ENCODE data around the gene RUFY3.

RUFY3 gene

DNA sequence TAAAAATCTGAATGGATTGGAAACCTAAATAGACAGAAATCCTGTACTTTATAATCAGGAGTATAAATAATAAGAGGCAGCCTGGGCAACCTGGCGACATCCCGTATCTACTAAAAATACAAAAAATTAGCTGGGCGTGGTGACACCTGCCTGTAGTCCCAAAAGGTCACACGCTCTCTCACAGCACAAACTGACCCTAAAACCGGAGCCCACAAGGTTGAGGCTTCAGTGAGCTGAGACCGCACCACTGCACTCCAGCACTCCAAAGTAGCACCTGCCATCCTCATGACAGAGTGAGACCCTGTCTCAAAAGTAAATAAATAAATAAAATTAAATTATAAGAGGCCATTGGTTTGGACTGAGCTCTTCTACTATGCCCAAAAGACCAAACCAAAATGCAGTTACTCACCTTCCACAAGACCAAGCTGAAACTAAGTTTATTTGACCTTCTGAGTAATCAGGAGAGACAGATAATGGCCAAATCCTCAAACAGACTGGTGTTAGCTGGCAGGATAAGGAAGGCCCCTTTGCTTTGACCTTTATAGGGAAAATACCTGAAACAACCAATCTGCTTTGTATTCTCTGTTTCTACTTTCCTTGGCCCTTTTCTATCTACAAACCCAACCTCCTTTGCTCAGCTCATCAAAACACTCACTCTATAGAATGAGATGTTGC is 121.1 kb downstream of the RUFY3 start:
- DNase-seq = no peak

DNA sequence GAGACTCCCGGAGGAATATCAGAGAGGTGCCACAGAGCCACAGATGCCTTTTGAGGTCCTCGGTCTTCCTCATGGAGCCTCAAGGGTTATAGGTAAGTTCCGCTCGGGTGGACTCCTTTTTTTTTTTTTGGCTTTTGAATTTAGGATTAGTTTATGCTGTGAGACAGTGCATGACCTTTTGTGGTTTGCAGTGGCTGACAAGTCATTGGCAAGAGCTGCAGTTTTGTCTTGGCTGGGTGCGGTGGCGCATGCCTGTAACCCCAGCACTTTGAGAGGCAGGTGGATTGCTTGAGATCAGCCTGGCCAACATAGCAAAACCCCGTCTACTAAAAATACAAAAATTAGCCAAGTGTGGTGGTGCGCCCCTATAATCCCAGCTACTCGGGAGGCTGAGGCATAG is 122.4 kb downstream of the RUFY3 start:
- DNase-seq = no peak

DNA sequence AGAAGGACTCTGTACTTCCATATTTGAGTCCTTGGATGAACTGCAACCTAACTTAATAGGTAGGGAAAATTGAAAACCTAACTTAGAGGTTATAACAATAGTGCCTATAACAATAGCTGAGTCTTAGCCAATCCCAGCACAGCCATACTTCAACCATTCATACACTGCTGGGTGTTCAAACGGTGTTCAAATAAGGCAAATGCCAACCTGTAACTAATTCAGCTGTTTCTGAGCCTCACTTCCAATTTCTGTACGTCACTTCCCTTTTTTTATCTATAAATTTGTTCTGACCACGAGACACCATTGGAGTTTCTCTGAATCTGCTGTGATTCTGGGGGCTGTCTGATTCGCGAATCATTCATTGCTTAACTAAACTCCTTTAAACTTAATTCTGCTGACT is 127.5 kb downstream of the RUFY3 start:
- DNase-seq = no peak

DNA sequence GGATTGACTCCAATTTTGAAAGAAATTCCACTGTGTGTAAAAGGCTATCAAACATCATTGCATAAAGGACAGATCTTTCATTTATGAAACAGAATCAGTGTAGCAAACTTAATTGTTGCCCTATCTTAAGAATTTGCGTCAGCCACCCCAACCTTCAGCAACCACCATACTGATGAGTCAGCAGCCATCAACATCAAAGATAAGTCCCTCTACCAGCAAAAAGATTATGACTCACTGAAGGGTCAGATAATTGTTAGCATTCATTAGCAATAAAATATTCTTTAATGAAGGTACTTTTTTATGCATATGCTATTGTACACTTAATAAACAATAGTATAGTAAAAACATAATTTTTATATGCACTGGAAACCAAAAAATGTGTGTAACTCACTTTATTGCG is 133.7 kb downstream of the RUFY3 start:
- no peak for DNase-seq
